8988T (cell line): ENCODE results near the gene PDCD10.

Experiments used
- DNase-seq: peaks from one replicate; pipeline ENCODE4 v3.0.0; 2011

PDCD10 gene

DNA sequence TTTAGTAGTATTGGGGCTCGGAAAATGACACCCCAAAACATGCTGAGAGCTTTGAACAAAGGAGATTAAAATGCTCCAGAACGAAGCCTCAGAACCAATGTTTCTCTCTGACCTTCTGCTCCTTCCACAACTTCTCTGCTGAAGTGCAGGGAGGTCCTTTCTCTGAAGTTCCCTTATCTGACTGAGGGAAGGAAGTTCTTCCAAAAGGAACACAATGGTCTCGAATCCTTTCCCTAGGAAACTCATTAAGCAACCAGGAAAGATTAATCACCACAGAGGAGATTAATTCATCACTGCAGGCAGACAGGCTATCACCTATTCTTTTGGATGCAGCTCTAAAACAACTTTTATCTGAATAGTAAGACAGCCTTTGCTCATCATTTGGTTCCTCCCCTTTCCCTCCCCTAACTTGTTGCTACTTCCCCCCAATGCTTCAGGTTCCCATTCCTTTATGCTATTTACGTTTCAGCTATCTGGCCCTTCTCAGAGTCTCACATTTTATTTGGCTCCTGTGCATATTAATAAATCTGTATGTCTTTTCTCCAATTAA, 62.7 kb downstream of the PDCD10 start:
- DNase-seq, result no peak

DNA sequence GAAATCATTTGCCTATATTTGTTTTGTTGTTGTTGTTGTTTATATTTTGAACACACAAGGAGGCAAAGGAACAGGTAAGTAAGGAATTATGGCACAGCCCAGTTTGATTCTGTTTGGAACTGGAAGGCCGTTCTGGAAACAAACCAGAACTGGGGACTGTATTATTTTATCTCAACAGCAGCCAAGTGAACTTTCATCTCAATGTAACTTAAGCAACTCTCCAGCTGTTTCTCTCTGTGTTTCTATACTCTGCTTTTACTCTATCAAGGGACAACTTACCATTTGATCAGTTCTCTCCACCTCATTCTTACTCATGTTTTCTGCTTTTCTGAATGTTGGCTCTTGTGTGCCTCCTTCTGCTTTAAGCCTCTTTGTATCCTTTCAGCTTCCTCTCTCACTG, 65.0 kb downstream of the PDCD10 start:
- no peak for DNase-seq

- no peak for DNase-seq
Observed at GRCh38 chr3:167668651-167669050, 66.0 kb downstream of the PDCD10 start.

GRCh38 chr3:167666563-167666962, 68.1 kb downstream of the PDCD10 start:
- no peak for DNase-seq

DNA sequence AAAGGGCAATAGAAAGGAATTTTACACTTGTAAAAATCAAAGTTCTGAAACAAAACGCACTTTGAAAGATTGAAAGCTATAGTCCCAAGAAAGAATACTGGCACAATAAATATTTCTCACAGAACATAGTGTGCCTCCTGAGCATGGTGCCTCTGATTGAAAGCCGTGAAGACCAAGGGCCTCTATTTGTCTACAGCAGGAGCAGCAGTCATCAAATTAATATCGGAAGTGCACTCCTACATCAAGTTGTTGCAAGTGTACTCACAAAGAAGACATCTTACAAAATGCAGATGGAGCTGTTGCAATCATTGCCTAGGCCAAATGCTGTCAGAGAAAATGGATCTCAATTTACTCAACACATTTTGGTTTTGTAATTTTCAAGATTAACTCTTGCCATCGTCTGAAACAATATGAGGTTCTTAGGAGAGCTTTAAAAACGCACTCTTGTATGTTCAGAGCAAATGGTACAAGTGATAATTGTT, 71.7 kb downstream of the PDCD10 start:
- DNase-seq, result no peak

GRCh38 chr3:167657684-167658225, 76.9 kb downstream of the PDCD10 start:
- no peak for DNase-seq

- no peak for DNase-seq
Observed at GRCh38 chr3:167656821-167657220, 77.9 kb downstream of the PDCD10 start.

GRCh38 chr3:167653760-167654159, 80.9 kb downstream of the PDCD10 start, which contains the start of gene WDR49:
Gene WDR49, minus strand, starts transcription at chr3:167653942. Its CDS starts 517 bp downstream, at chr3:167653425.
- no peak for DNase-seq

DNA sequence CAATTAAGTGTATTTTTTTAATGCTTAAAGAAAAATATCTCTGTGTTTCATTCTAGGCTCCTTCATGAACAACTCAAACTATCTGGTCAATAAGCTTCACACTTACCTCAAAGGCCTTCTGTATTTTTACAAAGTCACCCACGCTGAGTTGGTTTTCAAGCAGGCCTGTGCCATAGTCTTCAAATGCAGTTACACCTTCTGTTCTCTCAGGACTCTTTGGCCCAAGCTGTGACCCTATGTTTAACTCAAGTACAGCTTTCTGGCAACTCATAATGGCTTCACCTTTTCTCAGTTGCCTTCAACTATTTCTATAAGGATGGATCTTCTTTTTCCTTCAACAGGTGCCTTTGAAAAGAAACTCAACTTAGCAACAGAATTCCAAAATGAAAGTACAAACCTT, 81.5 kb downstream of the PDCD10 start:
- DNase-seq, result no peak

DNA sequence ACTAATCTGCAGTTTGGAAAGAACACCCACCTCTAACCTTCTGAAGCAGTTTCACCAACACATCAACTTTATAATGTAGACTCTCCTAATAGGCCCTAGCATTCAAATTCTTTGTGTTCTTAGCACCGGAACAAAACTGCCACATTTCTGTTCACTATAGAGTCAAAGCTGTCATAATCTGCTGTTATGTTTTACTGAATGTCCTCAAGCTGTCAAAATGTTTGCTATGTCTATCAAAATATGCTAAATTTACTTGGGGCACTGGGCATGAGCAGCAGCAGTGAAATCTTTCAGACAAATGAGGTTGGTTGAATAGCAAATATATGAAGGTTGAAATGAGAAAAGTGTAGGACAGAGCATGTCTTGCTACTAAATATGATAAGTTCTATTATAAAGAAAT, 82.9 kb downstream of the PDCD10 start:
- no peak for DNase-seq

DNA sequence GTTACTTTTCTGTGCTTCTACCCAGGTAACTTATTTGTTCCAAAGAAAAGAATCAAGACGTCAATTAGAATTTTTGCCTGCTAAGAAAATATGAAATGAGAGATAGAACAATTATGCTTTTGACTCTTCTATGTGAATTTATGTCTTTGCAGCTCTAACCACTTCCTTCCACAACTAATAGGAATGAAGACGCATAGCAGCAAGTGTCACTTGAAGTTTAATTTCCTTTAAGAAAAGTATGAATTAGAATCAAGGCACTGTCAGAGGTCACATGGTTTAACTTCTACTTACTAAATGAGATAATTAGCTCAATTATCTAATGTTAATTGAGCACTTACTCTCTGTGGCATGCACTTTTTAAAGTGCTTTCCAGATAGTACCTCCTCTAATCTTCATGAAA, 84.2 kb downstream of the PDCD10 start:
- DNase-seq, result no peak

GRCh38 chr3:167649746-167650145, 84.9 kb downstream of the PDCD10 start:
- DNase-seq, result no peak

DNA sequence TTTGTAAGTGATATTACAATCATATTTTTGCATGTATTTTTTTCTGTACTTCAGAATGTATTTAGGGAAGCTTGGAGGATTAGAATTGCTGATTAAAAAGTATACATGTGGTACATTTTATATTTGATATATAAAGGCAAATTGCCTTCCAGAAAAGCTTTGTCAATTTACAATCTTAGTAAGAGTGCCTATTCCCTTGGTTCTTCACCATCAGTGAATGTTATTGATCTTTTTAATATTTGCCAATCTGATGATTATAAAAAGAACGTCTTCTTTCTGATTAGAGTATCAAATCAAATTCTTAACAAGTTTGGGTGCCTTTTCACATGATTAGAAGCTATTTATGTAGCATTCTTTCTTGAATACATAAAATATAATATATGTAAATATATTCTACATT, 90.1 kb downstream of the PDCD10 start:
- DNase-seq, result no peak
